Skeletal muscle satellite cell (primary cell): ENCODE results near the gene KIAA0930.
A peak's percentile ranks its signal among the peaks of the same experiment; 100 is the strongest.

ENCODE experiments used
- H3K27me3 ChIP-seq: 2 replicates; pipeline ENCODE4 v1.7.0; 2013; ENCODE audit warnings: low read length; ENCODE audit not compliant: control insufficient read depth, insufficient read depth
- H3K36me3 ChIP-seq: 2 replicates; pipeline ENCODE4 v1.7.0; 2013; ENCODE audit warnings: mild to moderate bottlenecking, control low read depth, low read length; ENCODE audit not compliant: insufficient read depth
- H3K4me1 ChIP-seq: 2 replicates; pipeline ENCODE4 v1.7.0; 2013; ENCODE audit warnings: low read length; ENCODE audit not compliant: control insufficient read depth, insufficient read depth
- H3K4me2 ChIP-seq: 2 replicates; pipeline ENCODE4 v1.7.0; 2013; ENCODE audit warnings: mild to moderate bottlenecking, low read length
- H3K4me3 ChIP-seq: 2 replicates; pipeline ENCODE4 v1.7.0; 2013; ENCODE audit warnings: low read length
- H3K9ac ChIP-seq: 2 replicates; pipeline ENCODE4 v1.7.0; 2013; ENCODE audit warnings: mild to moderate bottlenecking, low read depth, low read length, moderate library complexity
- H3K9me3 ChIP-seq: replicated peaks from 2 replicates; pipeline ENCODE4 v1.7.0; 2013; ENCODE audit warnings: mild to moderate bottlenecking, control low read depth, low read length

The KIAA0930 gene

DNA sequence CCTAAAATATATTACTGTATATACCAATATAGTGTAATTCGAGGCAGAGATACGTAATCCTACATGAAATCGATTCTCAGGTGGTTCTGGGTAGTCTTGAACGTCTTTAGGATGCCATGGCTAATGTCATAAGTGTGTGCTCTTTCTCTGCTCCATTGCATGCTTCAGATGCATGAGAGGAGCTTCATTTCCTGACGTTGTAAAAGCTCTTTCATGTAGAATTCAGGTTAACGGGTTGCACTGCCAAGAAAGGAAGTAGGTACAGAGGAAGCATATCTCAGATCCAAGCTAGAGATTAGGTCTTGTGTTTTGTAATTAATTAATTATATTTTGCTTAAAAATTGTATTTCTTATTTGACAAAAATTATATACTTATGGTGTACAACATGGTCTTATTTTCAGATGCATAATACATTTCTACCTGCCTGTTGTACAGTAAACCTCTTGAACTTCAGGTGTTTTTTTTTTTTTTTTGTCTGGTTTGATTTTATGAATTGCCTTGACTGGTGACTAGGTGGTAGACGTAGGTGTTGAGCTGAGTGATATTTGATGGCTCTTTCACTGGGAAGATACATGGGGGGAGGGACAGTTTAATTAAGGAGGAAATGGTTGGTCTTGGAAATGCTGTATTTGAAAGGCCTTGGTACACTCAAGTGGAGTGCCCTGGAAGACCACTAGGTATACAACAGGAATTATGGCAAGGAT, 67.7 kb downstream of the KIAA0930 start:
- H3K4me3 ChIP-seq: no peak overlapping the region

GRCh38 chr22:45171830-45172229, 68.9 kb downstream of the KIAA0930 start:
- Histone ChIP-seq H3K27me3 (no peaks in the 10 kb centered on the region), H3K4me1 (no peaks in the 10 kb centered on the region), H3K4me2 (no peak overlapping the region), H3K9ac (no peak overlapping the region), H3K36me3 (peaks cover 86% of the 10 kb centered on the region), H3K4me3 (no peak overlapping the region), H3K9me3 (no peaks in the 10 kb centered on the region)

More for the DNA sequence above, 67.7 kb downstream of the KIAA0930 start:
- Histone ChIP-seq H3K4me2 (no peak overlapping the region), H3K4me1 (no peaks in the 10 kb centered on the region), H3K36me3 (peaks cover 86% of the 10 kb centered on the region), H3K9me3 (no peaks in the 10 kb centered on the region), H3K27me3 (no peaks in the 10 kb centered on the region), H3K9ac (no peak overlapping the region)

- no peak overlapping the region for H3K4me3 ChIP-seq
- no peaks in the 10 kb centered on the region for H3K9me3 ChIP-seq
- H3K9ac ChIP-seq: no peak overlapping the region
- H3K36me3 ChIP-seq: peaks cover 75% of the 10 kb centered on the region
- H3K4me2 ChIP-seq: no peak overlapping the region
- H3K27me3 ChIP-seq: no peaks in the 10 kb centered on the region
- H3K4me1 ChIP-seq: peaks cover 4% of the 10 kb centered on the region
Observed at GRCh38 chr22:45169591-45170466, 70.9 kb downstream of the KIAA0930 start.

DNA sequence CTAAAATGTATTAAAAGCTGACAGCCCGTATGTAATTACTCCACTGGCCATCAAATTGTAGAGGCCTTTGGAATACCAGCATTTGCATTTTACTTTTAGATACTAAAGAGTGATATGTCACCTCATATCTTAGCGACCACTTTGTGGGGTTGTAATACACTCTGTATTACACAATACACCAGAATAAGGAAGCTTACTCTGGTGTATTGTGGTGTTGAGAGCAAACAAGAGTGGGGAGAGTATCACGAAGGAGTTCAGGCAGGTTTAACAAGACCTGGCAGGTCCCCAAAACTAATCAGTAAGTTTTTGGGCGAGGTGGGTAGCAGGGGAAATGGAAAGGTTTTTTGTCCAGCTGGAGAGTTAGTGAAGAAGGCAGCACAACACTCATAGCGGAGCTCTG, 73.8 kb downstream of the KIAA0930 start:
- no peak overlapping the region for H3K4me2 ChIP-seq
- no peaks in the 10 kb centered on the region for H3K9me3 ChIP-seq
- H3K36me3 ChIP-seq: peaks cover 48% of the 10 kb centered on the region
- H3K27me3 ChIP-seq: no peaks in the 10 kb centered on the region
- no peak overlapping the region for H3K4me3 ChIP-seq
- H3K4me1 ChIP-seq: peaks cover 10% of the 10 kb centered on the region
- H3K9ac ChIP-seq: no peak overlapping the region

- Histone ChIP-seq H3K9ac (peak overlapping the region; percentile 96), H3K4me1 (peaks cover 30% of the 10 kb centered on the region), H3K27me3 (no peaks in the 10 kb centered on the region), H3K9me3 (no peaks in the 10 kb centered on the region), H3K4me3 (peak overlapping the region; percentile 91), H3K36me3 (peaks cover 24% of the 10 kb centered on the region), H3K4me2 (peak overlapping the region; percentile 88)
Observed at GRCh38 chr22:45164270-45165088, 76.2 kb downstream of the KIAA0930 start.

DNA sequence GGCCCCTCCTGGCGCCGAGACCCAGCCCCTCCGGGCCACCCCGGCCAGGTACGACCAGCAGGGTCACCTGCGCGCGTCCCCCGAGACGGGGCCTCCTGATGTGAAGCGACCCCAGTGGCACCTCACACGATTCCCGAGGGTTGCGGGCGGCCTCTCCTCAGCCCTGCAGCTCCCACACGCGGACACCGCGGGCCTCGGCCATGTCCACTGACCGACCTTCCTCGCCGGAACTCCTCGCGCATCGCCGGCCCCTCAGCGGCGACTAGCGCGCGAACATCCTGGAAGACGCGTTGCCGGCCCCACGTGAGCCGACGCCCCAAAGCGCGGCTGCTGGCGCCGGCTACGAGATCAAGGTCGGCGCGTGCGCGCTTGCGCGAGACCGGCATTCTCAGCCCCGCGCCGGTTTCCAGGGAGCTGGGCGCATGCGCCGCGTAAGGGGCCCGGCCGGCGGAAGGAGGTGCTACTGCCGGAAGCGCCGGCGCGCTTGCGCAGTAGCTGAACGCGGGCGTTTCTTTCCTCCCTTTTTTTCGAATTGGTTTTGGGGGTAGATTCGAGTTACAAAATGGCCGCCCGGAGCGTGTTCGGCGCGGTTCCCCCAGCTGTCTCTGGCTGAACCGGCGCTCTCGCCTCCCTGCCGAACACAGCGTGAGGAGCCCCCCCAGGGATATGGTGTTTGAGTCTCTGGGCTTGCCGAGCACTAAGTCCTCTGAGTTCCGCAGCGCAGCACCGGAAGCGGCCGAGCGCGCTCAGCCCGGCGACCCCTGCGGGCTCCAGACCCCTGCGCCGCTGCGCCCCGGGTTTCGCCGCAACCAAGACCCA, 77.0 kb downstream of the KIAA0930 start, which contains the start of gene NUP50:
Gene NUP50 (plus strand): TSS at position 475 of the 819 bp plus-strand sequence. CDS start 4,253 bp downstream, outside the sequence.
- Histone ChIP-seq H3K4me2 (peak within 1 kb of the TSS; percentile 97), H3K4me3 (peak within 1 kb of the TSS; percentile 91), H3K36me3 (peaks cover 19% of the 10 kb centered on the region), H3K9me3 (no peaks in the 10 kb centered on the region), H3K9ac (peak within 1 kb of the TSS; percentile 96), H3K27me3 (no peaks in the 10 kb centered on the region), H3K4me1 (peaks cover 38% of the 10 kb centered on the region)

DNA sequence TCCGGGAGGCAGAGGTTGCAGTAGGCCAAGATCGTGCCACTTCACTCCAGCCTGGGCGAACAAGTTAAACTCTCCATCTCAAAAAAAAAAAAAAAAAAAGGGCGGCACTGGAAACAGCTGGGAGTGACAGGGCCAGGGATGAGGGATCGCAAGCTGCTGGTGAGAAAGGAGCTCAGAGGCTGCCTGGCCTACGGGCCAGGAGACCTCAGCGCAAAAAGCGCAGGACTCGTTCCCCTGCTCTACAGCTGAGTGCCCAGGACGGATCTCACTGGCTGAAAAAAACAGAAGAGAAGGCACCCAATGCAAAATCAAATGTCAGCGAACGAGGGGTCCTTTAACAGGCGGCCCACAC, 77.6 kb downstream of the KIAA0930 start:
- no peaks in the 10 kb centered on the region for H3K27me3 ChIP-seq
- H3K4me3 ChIP-seq: peak overlapping the region; percentile 91
- peaks cover 15% of the 10 kb centered on the region for H3K36me3 ChIP-seq
- H3K4me1 ChIP-seq: peaks cover 44% of the 10 kb centered on the region
- H3K4me2 ChIP-seq: peak overlapping the region; percentile 97
- peak overlapping the region; percentile 96 for H3K9ac ChIP-seq
- no peaks in the 10 kb centered on the region for H3K9me3 ChIP-seq

DNA sequence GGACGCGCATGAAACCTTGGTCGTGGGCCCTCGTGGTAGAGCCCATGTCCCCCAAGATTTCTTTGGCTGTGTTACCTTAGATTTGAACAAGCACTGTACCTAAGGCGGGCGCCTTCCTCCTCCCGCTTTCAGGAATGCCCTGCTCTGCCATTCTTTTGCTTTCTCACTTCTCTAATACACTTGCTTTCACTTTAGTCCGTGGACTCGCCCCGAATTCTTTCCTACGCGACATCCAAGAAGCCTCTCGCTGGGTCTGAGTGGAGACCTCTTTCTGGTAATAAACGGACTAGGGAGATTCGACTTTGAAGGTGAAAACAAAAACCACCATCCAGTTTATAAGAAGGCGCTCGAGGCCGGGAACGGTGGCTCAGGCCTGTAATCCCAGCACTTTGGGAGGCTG, 78.2 kb downstream of the KIAA0930 start:
- Histone ChIP-seq H3K36me3 (peaks cover 18% of the 10 kb centered on the region), H3K9me3 (no peaks in the 10 kb centered on the region), H3K4me2 (peak overlapping the region; percentile 97), H3K4me1 (peaks cover 44% of the 10 kb centered on the region), H3K27me3 (no peaks in the 10 kb centered on the region), H3K9ac (peak overlapping the region; percentile 96), H3K4me3 (peak overlapping the region; percentile 91)

- Histone ChIP-seq H3K9ac (no peak overlapping the region), H3K4me1 (peaks cover 40% of the 10 kb centered on the region), H3K4me2 (peak overlapping the region; percentile 37), H3K4me3 (no peak overlapping the region), H3K27me3 (no peaks in the 10 kb centered on the region), H3K9me3 (no peaks in the 10 kb centered on the region), H3K36me3 (peaks cover 16% of the 10 kb centered on the region)
Observed at GRCh38 chr22:45159652-45160462, 80.8 kb downstream of the KIAA0930 start.

GRCh38 chr22:45157907-45158306, 82.8 kb downstream of the KIAA0930 start:
- Histone ChIP-seq H3K4me3 (no peak overlapping the region), H3K36me3 (peaks cover 16% of the 10 kb centered on the region), H3K9ac (no peak overlapping the region), H3K4me2 (no peak overlapping the region), H3K27me3 (no peaks in the 10 kb centered on the region), H3K4me1 (peaks cover 45% of the 10 kb centered on the region), H3K9me3 (no peaks in the 10 kb centered on the region)
